Body of pancreas (tissue), 4 donors: ENCODE measurements around the gene EEF1G.

Source experiments
- POLR2A ChIP-seq, 3 donors: fragments of 450-650 bp; IDR thresholded peaks; one replicate each; pipeline ENCODE4 v1.6.1; 2016; ENCODE audit warnings: antibody characterized with exemption in 3 of 3, mild to moderate bottlenecking in 2 of 3
- TF ChIP-seq, protein P1 (sequence below), 7 experiments: fragments of 450-650 bp in 4 of 7; fragments of 200-600 bp in 3 of 7; sonication (generic) in 3 of 7; IDR thresholded peaks; one replicate each; pipeline ENCODE4 v1.5.1; 2016 to 2019; ENCODE audit warnings: antibody characterized with exemption in 7 of 7

DNA sequence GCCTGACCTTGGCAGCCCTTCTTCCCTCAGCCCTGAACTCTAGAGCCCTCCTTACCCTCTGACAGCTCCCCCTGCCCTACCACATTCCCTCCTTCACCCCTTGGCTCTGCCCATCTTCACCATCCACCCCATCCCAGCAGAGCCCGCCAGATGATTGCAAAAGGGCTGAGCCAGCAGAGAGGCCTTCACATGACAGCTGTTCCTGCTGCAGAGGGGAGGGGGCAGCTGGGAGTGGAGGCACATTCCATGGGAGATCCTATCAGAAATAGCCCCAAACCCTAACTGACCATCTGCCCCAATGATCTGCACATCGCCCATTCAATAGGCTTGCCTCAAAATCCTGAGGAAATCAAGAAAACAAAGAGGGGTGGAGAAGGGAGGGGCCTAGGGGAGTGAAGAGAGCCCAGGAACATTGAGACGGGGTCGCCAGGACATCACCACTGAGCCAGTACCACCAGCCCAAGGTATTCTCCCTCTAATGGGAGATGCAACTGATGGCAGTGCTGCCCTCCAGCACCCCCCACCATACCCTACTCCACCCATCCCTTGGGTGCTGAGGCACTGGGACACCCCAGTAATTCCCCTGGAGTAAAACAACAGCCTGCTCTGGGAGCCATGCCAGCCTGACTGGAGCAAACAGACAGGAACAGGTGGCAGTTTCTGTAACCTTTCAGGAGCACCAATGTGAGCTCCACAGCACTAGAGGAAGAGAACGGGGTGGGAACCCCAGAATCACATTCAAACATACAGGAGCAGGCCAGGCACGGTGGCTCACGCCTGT is 19.1 kb downstream of the EEF1G start:
- TF ChIP-seq, protein P1, sequence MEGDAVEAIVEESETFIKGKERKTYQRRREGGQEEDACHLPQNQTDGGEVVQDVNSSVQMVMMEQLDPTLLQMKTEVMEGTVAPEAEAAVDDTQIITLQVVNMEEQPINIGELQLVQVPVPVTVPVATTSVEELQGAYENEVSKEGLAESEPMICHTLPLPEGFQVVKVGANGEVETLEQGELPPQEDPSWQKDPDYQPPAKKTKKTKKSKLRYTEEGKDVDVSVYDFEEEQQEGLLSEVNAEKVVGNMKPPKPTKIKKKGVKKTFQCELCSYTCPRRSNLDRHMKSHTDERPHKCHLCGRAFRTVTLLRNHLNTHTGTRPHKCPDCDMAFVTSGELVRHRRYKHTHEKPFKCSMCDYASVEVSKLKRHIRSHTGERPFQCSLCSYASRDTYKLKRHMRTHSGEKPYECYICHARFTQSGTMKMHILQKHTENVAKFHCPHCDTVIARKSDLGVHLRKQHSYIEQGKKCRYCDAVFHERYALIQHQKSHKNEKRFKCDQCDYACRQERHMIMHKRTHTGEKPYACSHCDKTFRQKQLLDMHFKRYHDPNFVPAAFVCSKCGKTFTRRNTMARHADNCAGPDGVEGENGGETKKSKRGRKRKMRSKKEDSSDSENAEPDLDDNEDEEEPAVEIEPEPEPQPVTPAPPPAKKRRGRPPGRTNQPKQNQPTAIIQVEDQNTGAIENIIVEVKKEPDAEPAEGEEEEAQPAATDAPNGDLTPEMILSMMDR (IDR thresholded peaks at IDR 0.05) = no peak
- no peak for TF ChIP-seq POLR2A (IDR thresholded peaks at IDR 0.05)
